WI38 (cell line): Measurements from ENCODE around the gene ACKR3.

ENCODE experiments used
- H3K4me3 ChIP-seq: 2 replicates; pipeline ENCODE4 v1.5.1; 2011; ENCODE audit warnings: low read depth, mild to moderate bottlenecking, control low read depth, low read length
- TF ChIP-seq, protein P1 (sequence below): IDR thresholded peaks from 2 replicates; pipeline ENCODE4 v1.5.1; 2012; ENCODE audit warnings: low read depth, mild to moderate bottlenecking, control low read depth, low read length

ACKR3 gene

DNA sequence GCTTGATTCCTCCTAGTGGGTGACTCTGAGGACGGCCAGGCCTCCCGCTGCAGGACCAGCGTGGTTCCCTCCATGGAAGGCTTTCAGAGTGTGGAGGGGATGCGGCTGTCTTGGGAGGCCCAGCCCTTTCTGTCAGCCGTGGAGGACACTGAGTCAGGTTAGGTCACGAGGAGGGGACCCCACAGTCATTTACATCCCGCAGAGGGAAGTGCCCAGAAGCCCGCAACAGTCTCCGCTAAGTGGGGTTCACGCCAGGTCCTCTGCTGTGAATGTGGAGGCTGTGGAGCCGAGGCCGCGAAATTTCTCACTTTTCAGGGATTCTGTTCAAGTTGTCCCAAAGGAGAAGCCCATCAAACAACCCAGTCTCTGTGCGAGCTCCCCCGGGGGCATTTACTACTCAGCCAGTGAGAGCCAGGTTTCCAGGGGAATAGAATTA, 8.8 kb downstream of the ACKR3 start:
- TF ChIP-seq, protein P1, sequence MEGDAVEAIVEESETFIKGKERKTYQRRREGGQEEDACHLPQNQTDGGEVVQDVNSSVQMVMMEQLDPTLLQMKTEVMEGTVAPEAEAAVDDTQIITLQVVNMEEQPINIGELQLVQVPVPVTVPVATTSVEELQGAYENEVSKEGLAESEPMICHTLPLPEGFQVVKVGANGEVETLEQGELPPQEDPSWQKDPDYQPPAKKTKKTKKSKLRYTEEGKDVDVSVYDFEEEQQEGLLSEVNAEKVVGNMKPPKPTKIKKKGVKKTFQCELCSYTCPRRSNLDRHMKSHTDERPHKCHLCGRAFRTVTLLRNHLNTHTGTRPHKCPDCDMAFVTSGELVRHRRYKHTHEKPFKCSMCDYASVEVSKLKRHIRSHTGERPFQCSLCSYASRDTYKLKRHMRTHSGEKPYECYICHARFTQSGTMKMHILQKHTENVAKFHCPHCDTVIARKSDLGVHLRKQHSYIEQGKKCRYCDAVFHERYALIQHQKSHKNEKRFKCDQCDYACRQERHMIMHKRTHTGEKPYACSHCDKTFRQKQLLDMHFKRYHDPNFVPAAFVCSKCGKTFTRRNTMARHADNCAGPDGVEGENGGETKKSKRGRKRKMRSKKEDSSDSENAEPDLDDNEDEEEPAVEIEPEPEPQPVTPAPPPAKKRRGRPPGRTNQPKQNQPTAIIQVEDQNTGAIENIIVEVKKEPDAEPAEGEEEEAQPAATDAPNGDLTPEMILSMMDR: no peak

DNA sequence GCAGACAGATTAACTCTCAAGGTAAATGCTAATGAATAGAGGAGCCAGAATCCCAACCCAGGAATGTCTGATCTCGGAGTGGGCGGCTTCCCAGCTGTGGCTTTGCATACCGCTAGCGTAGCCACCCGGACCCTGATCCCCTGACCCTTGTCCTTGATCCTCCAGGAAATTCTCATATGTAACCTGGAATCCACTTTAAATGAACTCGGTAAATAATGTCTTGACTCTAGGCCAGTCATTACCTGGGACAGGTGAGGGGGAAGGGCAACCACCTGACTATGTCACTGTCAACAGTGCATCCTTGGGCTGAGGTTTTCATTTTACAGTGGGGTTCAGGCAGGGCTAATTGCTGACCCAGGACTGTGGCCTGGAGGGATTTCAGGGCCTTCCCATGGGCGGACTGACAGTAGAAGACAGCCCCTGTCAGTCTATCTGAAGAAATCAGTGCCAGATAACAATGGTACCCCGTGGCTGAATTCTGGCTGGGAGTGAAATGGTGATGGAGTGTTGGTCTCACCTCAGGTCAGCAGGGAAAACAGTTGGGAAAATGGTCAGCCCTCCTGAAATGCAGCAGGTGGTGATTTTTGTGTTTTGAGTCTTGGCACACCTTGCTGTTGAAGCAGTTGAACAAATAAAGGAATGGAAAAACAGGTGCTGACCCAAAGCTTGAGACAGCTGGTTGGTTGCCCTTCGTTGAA, 9.6 kb downstream of the ACKR3 start:
- TF ChIP-seq, protein P1: no peak
- no peak overlapping the region for H3K4me3 ChIP-seq

More for the DNA sequence above, 8.8 kb downstream of the ACKR3 start:
- no peak overlapping the region for H3K4me3 ChIP-seq

DNA sequence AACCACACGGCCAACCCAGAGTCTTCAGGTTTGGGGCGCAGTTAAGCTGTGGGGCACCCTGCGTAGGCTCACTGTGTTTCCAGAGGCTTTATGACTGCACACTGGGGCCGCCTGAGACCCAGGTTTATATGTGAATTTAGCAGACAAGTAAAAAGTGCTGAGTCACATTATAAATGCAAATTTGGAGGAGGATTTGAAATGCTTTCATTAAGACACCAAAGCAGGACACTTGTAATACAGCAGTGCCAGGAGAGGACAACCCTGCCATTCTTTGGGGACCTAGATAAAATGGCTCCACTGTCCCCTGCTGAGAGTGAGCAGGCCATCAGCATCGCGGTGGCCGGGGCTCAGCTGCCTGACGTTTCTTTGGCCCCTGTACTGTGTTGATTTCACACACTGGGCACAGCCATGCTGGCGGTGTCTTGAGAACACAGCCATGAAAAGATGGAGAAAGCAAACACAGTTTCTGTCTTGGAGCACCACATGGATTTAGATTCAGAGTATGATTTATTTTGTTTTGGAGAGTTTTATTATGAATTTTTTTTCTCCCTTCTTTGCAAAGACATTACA, 10.2 kb downstream of the ACKR3 start:
- H3K4me3 ChIP-seq: no peak overlapping the region
- TF ChIP-seq, protein P1: no peak

DNA sequence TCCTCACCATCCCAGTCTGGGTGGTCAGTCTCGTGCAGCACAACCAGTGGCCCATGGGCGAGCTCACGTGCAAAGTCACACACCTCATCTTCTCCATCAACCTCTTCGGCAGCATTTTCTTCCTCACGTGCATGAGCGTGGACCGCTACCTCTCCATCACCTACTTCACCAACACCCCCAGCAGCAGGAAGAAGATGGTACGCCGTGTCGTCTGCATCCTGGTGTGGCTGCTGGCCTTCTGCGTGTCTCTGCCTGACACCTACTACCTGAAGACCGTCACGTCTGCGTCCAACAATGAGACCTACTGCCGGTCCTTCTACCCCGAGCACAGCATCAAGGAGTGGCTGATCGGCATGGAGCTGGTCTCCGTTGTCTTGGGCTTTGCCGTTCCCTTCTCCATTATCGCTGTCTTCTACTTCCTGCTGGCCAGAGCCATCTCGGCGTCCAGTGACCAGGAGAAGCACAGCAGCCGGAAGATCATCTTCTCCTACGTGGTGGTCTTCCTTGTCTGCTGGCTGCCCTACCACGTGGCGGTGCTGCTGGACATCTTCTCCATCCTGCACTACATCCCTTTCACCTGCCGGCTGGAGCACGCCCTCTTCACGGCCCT, 11.2 kb downstream of the ACKR3 start:
- H3K4me3 ChIP-seq: no peak overlapping the region
- TF ChIP-seq, protein P1: no peak

DNA sequence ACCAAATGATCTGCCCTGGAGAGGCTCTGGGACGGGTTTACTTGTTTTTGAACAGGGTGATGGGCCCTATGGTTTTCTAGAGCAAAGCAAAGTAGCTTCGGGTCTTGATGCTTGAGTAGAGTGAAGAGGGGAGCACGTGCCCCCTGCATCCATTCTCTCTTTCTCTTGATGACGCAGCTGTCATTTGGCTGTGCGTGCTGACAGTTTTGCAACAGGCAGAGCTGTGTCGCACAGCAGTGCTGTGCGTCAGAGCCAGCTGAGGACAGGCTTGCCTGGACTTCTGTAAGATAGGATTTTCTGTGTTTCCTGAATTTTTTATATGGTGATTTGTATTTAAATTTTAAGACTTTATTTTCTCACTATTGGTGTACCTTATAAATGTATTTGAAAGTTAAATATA, 11.9 kb downstream of the ACKR3 start:
- TF ChIP-seq, protein P1: no peak

DNA sequence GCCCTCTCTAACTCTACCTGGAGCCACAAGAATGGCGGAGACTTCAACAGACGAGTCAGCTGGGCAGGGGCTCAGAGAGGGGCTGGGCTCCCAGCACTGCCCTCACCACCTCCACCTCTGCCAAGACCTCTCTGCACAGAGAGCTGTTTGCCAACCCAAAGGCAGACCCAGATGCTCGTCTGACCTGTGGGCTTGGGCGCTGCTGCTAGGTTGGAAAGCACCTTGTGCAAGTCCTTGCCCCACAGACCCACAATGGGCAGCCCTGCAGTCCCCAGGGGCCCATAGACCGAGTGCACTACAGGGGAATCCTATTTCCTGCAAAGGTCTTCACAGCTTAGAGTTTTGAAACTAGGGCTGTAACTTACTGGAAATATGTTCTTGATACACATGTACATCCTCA, 13.3 kb downstream of the ACKR3 start:
- no peak overlapping the region for H3K4me3 ChIP-seq
- TF ChIP-seq, protein P1: no peak

More for the DNA sequence above, 11.9 kb downstream of the ACKR3 start:
- no peak overlapping the region for H3K4me3 ChIP-seq

DNA sequence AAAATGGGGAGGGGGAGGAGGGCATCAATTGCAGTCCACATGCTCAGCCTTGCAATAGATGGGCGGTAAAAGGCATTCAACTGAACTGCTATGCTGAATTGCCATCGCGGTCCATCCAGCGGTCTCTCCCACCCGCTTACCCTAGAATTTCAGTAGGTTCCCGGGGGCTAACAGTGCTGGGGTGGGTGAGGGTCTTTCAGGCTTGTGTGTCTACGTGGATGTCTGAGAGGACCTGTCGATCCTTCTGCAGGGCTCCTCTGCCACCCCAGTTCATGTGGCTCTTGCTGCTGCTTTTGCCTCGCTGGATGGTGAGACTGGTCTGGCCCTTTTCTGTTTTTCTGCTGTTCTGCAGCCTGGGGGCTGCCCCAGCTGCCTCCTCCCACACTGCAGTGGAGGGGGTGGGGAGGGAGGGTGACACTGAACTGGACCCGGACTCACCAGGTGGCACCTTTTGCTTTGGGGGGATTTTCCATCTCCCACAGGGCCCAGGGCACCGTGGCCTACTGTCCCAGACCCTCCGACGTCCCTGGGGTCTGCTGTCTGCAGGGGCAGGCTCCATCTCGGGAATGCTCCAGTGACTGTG, 14.1 kb downstream of the ACKR3 start:
- TF ChIP-seq, protein P1: no peak
- H3K4me3 ChIP-seq: no peak overlapping the region
